IPS-11a (cell line): ENCODE measurements around the gene SYNRG.

Experiments
- H3K4me3 ChIP-seq: one replicate; pipeline ENCODE4 v1.5.1; 2013; ENCODE audit warnings: low read depth, low read length, control low read depth

The SYNRG gene

DNA sequence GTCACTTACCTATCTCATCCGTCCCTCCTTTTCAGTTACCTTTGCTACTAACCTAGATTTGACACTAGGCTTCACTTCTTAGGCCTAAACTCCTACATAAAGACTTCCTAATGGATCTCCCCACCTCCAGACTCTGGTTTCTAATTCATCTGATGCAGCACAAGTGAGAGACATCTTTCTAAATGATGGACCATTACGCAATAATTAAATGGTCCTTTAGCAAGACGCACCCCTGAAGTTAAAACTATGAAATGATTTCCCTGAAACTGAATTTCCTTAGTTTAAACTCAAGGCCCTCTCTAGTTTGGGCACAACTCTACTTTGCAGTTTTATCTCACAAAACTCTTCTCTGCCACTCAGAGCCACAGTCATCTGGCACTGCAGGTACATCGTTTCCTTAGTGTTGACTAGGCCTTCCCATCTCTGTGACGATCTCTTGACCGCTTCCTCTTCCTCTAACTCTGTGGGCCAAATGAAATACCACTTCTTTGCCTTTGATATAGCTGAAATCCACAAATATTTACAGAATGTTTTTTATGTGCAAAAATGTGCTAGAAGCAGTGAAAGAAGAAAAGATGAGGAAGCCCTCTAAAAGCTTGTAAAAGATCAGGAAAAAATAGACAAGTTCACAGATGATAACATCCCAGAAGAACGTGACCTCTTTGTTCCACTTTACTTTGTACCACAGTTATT is 3.3 kb downstream of the SYNRG start:
- no peak overlapping the region for H3K4me3 ChIP-seq

DNA sequence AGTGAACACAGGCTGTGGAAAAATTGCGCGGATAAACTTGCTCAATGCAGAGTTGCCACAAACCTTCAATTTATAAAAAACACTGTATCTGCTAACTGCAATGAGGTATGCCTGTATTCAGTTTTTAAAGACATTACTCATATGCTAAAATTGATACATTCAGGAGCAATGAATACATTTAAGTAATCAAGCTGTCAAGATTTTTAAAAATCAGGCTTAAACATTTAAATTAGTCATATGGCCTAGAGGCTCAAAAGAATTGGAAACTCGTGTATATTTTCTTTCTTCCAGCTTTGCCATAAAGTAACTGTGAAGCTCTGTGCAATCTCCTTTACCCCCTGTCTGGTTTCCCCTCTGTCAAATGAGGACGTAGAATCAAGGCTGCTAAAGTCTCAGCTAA is 4.1 kb downstream of the SYNRG start:
- H3K4me3 ChIP-seq = no peak overlapping the region

DNA sequence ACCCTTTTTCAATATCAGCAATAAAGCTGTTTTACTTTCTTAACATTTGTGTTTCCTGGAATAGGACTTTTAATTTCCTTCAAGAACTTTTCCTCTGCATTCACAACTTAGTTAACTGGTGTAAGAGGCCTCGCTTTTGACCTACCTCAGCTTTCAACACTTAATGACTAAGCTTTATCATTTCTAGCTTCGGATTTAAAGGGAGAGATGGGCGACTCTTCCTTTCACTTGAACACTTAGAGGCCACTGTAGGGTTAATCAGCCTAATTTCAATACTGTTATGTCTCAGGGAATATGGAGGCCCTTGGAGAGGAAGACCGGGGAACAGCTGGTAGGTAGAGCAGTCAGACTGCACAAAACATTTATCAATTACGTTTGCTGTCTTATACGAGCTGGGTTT is 4.7 kb downstream of the SYNRG start:
- H3K4me3 ChIP-seq = no peak overlapping the region

DNA sequence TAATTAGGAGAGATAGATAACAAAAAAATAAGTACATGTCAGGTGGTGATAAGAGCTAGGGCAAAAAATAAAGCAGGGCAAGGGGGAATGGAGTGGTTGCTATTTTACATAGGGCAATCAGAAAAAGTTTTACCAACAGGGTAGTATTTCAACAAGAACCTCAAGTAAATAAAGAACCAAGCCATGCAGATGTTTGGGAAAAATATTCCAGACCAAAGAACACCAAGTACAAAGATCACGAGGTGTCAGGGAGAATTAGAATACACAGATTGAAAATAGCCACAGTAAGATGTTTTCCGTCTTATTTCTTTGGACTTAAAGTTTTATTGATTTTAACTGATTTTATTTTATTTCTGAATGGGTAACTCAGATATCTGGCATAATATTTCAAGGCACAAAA is 11.1 kb downstream of the SYNRG start:
- H3K4me3 ChIP-seq = no peak overlapping the region

DNA sequence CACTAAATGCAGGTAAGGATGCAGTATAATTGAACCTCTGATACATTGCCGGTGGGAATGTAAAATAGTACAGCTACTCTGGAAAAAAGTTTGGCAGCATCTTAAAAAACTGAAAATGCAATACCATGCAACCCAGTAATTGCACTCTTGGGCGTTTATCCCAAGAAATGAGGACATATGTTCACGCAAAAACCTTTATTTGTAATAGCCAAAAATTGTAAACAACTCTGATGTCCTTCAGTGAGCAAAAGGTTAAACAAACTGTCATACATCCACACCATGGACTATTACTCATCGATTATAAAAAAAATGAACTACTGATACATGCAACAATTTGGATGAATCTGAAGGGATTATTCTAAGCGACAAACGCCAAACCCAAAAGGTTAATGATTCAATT is 16.9 kb downstream of the SYNRG start:
- no peak overlapping the region for H3K4me3 ChIP-seq

DNA sequence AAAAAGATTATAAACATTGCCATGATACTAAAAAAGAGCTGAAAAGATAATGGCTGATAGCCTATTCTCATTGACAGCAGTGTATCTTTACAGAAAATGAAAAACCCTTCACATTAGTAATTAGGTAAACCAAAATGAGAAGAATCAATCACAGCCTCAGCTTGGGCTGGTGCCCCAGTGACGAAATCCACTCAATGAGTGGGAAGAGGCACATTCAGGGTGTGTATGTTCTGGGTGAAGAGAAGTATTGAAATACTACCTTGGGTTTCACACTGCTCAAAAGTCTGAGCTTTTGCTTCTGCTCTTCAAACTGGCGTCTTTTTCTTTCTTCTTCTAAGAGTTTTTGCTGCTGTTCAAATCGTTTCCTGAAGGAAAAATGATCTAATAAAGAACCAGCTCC is 24.2 kb downstream of the SYNRG start:
- H3K4me3 ChIP-seq = no peak overlapping the region

DNA sequence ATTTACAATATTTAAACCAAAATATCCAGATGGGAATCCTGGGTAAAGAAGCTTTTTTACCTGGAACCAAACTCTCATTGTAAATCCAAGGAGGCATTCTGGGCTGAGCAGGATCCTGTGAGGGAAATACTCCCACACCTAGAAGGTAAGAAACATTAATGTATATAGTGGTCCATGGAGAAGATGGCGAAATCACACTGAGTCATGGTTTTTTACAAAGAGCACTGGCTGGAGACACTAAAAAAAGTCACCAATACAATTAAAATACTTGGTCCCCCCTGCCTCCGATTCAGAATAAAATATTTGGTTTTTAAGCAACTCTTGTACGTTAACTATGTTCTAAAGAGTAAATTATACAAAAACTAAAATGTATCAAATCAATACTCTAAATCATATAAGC is 32.9 kb downstream of the SYNRG start:
- no peak overlapping the region for H3K4me3 ChIP-seq

DNA sequence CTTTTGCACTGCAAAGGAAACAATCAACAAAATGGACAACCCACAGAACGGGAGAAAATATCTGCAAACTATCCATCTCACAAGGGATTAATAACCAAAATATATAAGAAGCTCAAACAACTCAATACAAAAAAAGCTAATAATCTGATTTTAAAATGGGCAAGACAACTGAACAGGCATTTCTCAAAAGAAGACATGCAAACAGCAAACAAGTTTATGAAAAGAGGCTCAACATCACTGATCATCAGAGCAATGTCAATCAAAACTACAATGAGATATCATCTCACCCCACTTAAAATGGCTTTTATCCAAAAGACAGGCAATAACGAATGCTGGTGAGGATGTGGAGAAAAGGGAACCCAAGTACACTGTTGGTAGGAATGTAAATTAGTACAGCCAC is 34.8 kb downstream of the SYNRG start:
- H3K4me3 ChIP-seq = no peak overlapping the region

DNA sequence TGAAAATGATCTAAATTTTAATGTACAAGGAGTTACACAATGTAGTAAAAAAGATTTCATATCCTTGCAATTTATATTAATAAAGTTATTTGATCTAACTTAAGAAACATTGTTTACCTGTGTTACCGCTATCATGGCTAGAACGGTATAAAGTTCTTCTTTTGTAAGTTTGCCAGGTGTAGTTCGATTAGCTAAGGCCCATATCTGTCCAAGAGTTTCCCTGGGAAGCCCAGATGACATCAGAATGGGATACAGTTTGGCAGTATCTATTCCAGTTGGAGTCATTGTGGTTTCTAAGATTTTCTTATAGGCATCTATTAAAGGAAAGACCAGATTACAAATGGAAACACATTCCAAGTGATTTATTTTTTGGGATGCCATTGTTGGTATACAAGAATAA is 37.5 kb downstream of the SYNRG start:
- no peak overlapping the region for H3K4me3 ChIP-seq

DNA sequence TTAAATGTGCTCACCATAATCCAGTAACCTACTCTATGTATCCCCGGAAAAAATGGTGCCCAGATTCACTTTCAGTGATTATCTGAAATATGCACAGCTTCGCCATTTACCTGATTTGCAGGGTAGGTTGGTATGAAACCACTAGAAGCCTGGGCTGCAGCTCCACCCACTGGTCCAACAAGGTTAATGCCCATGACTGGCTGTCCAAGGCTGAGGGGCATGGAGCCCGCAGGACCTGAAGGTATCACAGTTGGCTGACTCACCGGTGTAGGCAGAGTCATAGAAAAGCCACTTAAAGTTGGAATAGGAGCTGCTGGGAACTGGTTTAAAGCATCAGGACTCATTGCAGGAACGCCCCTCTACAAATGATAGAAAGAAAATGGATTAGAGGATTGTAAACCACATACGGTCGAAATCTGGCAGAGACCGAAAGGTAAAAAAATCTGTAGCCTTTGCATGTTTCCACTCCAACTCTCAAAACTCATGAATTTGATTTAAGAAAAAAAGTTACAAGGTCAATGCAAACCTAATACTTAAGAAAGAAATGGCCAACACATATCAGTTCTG is 38.6 kb downstream of the SYNRG start:
- H3K4me3 ChIP-seq = no peak overlapping the region

DNA sequence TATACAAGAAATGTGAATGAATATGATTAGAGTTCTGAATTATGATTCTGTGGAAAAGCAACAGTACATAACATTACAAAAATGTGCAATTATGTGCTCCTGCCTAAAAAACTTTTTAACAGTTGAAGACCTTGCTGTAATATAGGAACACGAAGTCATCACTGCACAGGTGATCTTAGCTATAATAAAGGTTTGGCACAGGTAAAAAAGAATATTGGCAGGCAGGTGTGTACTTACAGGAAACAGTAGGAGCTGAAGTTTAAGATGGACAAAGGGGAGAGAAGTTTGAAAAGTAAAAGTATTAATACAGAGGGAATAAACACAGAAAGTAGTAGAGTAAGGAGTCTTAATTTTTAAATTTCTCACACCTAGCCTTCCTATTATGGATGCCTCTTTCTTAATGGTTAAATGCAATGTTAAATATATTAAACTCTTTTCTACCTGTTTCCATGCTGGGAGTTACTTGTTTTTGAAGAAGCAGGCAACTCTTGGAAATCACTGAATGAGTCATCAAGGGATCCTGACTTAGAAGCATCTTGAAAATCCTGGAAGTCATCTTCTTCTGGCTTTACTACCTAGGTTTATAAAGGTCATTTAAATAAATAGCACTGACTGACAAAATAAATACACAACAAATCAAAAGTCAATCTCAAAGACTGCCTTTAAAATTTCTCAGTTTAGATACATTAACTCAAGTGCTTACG is 40.7 kb downstream of the SYNRG start:
- no peak overlapping the region for H3K4me3 ChIP-seq

DNA sequence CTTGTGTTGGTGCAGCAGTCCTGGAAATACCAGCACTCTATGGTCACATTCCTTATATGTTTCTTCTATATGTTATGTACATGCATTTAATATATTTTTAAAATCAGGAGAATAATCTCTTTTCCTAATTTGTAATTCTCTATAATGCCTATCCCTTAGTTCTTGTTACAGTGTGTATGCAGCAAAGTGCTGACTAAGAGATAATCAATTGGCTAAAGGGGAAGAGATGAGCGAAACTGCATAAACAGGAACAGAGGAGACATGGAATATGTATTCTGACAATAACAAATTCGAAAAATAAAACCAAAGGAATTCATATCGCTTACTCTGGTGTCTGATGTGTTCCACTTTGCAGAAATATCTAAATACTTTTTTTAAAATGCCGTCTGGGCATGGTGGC is 41.7 kb downstream of the SYNRG start:
- H3K4me3 ChIP-seq = no peak overlapping the region

DNA sequence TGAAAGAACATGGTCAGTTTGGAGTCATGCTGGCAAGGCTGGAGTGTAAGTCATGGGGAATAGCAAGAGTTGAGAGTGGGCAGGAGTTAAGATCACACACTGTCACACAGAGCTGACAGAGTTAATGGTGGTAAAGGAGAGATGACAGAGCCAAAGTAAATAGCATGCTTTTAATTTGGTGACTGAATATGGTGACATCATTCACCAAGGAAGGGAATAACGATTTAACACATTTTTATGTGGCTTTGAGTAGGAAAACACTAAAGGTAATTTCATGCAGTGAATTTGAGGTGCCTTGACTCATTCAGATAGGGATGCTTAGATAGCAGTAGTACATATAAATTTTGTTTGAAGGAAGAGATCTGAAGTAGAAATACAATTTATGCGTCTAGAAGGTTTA is 42.1 kb downstream of the SYNRG start:
- H3K4me3 ChIP-seq = no peak overlapping the region

DNA sequence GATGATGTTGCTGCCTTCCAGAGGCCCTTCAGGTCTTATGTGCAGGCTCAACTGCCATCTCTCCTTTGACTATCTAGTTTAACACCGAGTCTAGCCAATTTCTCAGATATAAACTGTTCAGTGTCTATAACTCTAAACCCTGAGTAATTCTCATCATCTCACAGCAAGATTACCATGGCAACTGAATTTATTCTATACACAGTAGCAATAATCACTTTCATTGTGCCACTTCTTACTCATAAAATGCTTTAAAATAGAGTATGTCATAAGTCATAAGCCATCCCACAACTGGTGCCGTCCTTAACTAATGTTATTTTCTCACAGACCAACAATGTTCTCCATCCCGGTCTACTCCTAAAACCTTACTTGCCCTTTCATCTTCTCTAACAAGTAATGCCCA is 45.0 kb downstream of the SYNRG start:
- H3K4me3 ChIP-seq = no peak overlapping the region

DNA sequence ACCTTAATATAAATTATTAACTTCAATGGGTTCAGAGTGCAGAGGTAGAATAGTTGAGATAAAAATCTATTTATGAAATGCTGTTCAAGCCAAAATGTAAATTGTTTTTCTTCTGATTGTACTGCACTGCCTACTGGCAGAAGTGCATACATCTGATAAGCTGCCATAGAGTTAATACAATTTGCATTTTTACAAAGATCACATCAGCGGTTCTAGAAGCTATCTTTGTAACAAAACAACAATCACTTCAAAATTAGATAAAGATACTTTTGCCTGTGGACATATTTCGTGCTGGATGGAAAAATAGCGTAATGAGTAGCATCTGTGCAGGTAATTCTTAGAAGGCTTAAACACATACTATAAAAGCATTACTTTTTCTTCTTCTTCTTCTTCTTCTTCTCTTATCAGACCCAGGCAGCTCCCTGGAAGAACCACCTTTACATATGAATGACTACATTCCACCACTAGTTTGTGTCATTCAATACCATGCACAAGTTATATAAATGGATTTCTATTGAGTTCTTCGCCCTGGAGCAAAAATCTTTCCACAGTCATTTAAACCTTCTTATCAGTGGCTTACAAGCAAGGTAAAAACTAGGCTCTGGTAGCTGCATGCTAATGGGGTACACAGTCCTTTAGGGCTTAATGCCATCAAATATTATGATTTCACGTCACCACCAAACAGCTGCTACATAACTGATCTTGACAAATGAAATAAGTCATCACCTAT is 47.0 kb downstream of the SYNRG start:
- H3K4me3 ChIP-seq = no peak overlapping the region

DNA sequence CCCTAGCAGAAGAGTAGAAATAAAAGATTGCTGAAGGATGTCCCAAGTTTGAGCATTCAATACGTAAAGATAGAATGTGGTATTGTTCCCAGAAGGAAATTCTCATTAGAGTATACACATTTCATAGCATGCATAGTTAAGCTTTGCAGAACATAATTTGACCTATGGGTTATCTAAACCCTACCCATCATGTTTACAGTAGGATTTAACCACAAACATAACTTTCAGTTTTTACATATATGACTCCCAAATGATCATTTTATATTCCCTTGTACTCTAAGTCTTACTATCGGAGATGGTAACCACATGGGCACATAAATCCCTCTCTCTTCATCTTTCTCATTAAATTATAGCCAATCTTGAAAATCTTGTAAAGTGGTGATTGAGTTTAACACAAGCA is 50.9 kb downstream of the SYNRG start:
- no peak overlapping the region for H3K4me3 ChIP-seq

DNA sequence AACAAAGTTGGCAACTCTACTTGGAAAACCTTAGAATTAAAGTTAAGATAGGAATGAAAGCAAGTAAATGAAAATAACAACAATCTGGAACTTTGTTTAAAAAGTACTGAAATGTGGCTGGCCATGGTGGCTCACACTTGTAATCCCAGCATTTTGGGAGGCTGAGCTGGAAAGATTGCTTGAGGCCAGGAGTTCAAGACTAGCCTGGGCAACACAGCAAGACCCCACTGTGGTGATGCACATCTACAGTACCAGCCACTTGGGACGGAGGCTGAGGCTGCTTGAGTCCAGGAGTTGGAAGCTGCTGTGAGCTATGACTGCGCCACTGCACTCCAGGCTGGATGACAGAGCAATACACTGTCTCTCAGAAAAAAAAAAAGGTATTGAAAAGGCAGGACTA is 51.7 kb downstream of the SYNRG start:
- no peak overlapping the region for H3K4me3 ChIP-seq

DNA sequence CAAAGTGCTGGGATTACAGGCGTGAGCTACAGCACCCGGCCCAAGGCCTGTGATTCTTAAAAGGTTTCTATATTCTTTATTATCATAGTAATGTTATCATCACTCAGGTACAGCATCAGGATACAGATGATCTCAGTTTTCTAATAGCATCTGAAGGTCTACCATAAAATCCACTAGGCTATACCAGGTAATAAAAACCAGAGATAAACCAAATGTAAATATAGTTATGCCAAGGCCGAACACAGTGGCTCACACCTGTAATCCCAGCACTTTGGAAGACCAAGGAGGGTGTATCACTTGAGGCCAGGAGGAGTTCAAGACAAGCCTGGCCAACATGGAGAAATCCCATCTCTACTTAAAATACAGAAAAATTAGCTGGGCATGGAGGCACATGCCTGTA is 53.8 kb downstream of the SYNRG start:
- H3K4me3 ChIP-seq = no peak overlapping the region

DNA sequence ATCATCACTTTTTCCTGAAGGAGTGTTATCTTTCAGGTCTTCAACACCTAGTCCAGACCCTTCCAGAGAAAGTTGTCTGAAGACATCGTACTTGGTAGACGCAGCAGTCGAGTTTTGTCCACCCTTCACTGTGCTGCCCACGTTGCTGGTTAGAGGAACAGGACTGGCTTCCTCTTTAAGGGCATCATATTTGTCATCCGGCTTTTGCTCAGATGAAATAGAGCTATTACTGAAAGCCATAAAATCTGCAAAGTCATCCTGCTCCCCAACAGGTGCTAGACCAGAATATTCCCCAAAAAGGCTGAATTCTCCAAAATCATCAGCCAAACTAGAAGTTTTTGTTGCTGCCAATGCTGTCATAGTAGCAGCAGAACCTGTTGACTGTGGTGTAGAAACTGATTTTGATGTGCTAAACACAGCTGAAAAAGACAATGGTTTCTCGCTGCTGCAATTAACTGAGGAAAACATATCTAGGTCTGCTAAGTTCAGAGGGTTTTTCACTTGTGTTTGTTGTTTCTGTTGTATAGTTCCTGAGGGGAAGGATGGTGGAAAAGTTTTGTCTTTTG is 55.7 kb downstream of the SYNRG start:
- H3K4me3 ChIP-seq = no peak overlapping the region

DNA sequence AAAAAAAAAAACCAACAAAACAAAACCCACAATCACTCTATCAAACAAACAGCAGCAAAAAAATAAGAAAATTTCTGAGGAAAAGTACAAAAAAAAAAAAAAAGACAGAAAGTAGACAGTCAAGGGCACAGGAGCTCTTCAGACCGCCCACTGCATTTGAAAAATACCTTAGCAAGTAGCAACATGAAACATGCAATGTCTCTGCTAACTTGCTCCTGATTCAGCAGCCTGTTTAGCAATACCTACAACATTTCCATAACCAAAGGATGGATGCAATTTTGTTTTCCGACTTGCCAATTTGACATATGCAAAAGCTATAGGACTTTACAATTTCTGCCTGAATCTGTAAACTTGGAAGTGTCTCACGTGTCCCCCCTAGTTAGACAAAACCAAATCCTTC is 57.4 kb downstream of the SYNRG start:
- no peak overlapping the region for H3K4me3 ChIP-seq

DNA sequence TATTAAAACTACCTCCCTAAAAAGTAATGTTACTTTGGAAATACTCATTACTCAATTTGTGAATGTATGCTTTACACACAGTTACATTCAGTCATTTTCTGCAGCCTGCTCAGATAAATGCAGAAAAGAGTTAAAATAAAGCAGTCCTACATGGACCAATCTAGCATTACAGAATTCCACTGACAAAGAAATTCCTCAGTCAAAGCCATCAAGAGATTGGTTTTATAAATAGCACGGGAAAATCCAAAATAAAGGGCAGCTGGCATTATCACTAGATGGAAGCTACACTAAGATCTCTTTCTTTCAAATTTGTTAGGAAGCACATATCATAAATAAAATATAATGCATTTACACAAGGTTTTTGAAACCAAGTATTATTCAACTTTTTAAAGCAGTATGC is 61.2 kb downstream of the SYNRG start:
- no peak overlapping the region for H3K4me3 ChIP-seq

DNA sequence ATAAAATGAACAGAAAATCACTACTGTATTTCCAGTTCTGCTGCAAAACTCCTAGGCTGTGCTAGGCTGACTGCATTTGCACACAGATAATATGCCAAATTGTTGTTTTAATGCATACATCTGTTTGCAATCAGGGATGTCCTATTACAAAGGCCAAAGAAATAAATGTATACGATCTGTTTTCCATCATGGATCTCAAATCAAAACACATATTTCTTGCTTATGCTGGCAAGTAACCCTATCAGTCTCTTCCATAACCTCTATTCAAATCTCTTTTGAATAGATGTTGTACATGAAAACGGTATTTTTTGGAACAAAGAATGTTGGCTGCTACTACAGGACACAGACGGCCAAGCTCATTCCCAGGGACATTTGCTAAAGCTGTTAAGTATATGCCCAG is 62.9 kb downstream of the SYNRG start:
- no peak overlapping the region for H3K4me3 ChIP-seq
